Ishikawa (cell line): ENCODE results near the gene PLCB1.

ENCODE experiments used
- MAX ChIP-seq: IDR thresholded peaks from 2 replicates; pipeline ENCODE4 v1.6.1; 2012
- RAD21 ChIP-seq: IDR thresholded peaks from 2 replicates; pipeline ENCODE4 v1.6.1; 2012; ENCODE audit warnings: low read depth
- TAF1 ChIP-seq: IDR thresholded peaks from 2 replicates; pipeline ENCODE4 v1.6.1; 2012; ENCODE audit warnings: low read depth, mild to moderate bottlenecking

- no peak for TF ChIP-seq MAX
- TF ChIP-seq RAD21 = no peak
- no peak for TF ChIP-seq TAF1
These were observed 425.6 kb downstream of the PLCB1 start for GRCh38 chr20:8557711-8558110.
